PC-3 (cell line): ENCODE results near the gene C14orf132.

Source experiments
- CTCF ChIP-seq: fragments of 300-600 bp; sonication (generic); conservative IDR thresholded peaks from 2 replicates; pipeline ENCODE4 v1.5.1; 2017; ENCODE audit warnings: antibody characterized with exemption, low read depth, mild to moderate bottlenecking, low read length
- EZH2 ChIP-seq: fragments of 300-600 bp; sonication (generic); IDR thresholded peaks from one replicate; pipeline ENCODE4 v1.6.1; 2017; ENCODE audit warnings: antibody characterized with exemption, mild to moderate bottlenecking, low read length; ENCODE audit not compliant: unreplicated experiment
- EZH2phosphoT487 ChIP-seq: fragments of 300-600 bp; sonication (generic); IDR thresholded peaks from 2 replicates; pipeline ENCODE4 v1.6.1; 2018; ENCODE audit warnings: mild to moderate bottlenecking, antibody characterized with exemption, low read length, borderline replicate concordance

- peak; percentile 74 for TF ChIP-seq CTCF
- TF ChIP-seq EZH2 = no peak
- no peak for TF ChIP-seq EZH2phosphoT487
Observed at GRCh38 chr14:96098309-96098998, 59.3 kb downstream of the C14orf132 start.
